ENCODE results near the gene CHMP1A.
"Not testable (repeated sequence)": the region's sequence is repeated elsewhere in the genome, so short reads cannot be mapped to it uniquely, and the experiment has no call there.

Gene CHMP1A

GRCh38 chr16:89656435-89657121, 930 bp downstream of the CHMP1A start:
- DNase-seq = no peak

- no peak for DNase-seq
Measured at GRCh38 chr16:89655062-89655643, 2.4 kb downstream of the CHMP1A start.

DNA sequence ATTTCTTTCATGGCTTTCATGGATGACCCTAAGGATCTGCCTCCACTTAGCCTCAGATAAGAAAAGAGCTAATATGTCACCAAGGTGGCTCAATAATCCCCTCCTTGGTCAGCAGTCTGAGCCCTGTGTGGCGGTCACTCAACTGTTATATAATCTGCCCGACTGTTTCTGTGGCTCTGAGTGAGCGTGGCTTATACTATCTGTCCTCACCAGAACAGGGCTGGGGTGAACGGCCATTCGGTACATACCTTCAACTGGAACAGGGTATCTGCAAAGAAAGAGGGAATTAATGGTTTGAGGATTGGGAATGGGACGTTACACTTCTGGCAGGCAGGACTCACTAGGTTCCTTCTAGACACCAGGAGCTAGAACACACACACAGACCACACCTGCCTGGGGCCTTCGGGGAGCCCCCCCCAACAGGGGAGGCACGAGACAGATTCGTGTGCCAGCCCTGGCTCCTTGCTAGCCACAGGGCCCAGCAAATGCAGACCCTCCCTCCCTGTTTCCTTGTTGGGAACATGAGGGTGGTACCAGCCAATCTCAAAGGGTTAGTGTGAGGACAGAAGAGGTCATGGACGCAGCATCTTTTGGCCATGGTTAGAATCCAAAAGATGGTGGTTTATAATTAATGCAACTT, 3.7 kb downstream of the CHMP1A start:
- no peak for DNase-seq

DNA sequence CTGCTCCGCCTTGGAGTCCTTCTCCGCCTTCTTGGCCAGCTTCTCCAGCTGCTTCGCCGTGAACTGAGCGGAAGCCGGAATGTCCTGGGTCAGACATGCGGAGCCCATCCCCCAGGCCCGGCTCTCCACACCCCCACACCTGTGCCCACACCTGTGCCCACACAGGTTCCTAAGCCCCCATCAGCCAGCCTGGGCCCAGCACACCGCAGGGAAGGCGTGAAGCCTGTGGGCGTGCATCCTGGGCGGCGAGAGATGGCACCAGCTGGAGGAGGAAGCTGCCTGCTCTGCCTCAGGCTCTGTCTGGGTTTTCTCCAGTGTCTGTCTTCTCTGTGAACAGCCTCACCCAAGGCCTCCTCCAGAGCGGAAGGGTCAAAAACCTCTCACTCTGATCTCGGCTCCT, 5.9 kb downstream of the CHMP1A start:
- no peak for DNase-seq

DNA sequence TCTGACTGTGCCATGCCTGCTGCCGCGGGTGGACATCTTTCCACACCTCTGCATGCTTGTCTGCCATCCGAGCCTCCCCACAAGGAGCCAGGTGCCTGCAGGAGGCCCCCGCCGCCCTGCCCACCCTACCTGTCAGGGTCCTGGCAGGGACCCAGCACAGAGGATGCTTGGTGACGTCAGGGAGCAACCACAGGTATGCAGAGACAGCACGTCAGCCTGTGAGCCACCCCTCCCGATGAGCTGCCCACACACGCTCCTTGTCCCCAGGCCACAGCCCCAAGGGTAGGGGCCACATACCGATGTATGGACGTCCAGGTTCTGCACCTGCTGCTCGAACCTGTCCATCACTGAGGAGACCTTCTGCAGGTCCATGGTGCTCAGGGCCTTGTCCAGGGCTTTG, 10.6 kb downstream of the CHMP1A start:
- DNase-seq = no peak

DNA sequence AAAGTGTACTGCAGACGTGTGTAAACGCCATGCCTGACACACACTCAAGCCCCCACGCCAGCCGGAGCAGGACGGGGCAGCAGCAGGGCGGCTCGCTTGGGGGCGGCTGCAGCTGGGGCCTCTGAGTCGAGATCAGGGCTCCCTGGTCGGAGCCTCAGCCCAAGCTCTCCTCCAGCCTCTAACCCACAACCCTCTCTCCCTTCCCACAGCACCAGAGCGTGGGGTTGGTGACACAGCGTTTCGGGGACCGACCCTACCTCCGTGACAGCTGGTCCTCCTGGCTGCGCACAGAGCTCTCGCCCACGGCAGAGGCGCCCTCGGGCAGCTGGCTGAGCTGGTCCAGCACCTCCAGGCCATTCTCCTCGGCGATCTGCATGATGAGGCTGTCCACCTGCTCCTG, 11.2 kb downstream of the CHMP1A start:
- DNase-seq = no peak

DNA sequence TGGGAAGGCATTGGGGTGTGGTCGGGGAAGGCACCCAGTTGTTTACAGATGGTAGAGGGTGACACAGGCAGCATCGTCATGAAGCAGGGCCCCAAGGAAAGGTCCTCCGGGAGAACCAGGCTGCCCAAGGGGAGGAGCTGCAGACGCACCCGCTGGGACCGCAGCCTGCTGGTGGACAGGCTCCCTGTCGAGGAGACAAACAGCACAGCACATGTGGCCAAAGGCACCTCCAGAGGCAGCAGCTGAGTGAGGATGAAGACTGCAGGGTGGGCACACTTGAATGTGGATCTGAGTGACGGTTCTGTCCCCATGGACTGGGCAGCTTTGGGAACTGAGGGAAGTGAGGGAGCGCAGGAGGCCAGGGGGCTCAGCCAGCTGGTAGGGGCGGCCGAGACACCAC, 12.4 kb downstream of the CHMP1A start:
- DNase-seq = no peak

GRCh38 chr16:89643769-89644300, 13.7 kb downstream of the CHMP1A start:
- no peak for DNase-seq

DNA sequence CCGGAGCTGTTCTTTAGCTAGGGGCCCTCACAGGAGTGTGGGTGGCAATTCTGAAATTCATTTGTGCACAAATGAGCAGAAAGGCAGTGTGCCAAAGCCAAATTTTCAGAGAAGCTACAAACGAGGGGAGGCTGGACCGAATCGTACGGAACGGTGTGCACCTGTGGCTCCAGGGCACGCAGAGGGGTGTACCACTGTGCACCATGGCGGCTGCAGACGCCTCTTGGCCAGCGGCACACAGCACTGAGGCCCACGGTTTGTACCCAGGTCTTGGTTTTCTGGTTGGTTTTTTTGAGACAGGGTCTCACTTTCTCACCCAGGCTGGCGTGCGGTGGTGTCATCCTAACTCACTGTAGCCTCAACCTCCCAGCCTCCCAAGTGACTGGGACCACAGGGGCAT, 14.9 kb downstream of the CHMP1A start:
- no peak for DNase-seq

GRCh38 chr16:89641458-89642119, 15.9 kb downstream of the CHMP1A start:
- no peak for DNase-seq

GRCh38 chr16:89639385-89639784, 18.1 kb downstream of the CHMP1A start:
- DNase-seq = no peak

DNA sequence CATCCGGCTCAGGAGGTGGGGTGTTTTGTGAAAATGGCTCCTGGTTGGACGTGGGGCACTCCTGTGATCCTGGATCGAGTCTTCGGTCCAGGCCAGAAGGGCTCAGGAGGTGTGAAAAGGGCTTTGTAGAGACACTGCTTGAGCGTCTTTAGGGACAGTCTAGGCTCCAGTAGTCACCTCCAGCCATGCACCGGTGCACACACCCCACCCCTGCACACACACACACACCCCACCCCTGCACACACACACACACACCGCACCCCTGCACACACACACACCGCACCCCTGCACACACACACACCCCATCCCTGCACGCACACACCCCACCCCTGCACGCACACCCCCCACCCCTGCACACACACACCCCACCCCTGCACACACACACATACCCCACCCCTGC, 19.1 kb downstream of the CHMP1A start:
- no peak for DNase-seq

DNA sequence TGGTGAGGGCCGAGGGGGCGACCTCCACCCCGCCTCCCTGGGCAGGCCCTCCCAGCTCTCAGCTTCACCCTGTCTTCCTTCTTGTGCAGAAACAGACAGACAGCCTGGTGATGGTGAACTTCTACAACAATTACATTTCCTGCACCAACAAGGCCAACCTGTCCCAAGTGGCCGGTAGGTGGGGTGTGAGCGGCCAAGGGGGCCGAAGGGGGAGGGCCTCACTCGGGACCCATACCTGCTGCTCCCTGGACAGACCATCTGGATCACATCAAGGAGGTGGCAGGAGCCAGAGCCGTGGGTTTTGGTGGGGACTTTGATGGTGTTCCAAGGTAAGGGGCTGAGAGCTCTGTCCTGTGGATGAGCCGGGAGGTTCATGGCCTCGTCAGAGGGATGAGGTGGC, 20.1 kb downstream of the CHMP1A start:
- DNase-seq = no peak

DNA sequence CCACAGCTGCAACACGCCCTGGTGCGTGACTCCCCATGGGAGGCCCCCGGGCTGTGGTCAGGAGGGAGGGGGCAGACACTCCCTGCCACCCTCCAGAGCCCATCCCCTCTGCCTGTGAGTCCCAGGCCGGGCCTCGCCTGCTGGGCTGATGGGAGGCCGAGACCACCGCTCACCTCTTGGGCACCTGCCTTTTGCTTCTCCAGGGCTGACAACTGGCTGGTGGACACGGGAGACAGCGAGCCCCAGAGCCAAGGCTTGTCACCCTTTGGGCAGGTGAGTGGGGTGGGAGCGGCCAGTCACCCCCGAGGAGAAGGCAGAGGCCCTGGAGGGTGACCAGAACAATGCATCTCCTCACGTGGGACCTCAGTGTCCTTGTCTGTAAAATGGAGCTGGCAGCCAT, 20.8 kb downstream of the CHMP1A start:
- DNase-seq = no peak

DNA sequence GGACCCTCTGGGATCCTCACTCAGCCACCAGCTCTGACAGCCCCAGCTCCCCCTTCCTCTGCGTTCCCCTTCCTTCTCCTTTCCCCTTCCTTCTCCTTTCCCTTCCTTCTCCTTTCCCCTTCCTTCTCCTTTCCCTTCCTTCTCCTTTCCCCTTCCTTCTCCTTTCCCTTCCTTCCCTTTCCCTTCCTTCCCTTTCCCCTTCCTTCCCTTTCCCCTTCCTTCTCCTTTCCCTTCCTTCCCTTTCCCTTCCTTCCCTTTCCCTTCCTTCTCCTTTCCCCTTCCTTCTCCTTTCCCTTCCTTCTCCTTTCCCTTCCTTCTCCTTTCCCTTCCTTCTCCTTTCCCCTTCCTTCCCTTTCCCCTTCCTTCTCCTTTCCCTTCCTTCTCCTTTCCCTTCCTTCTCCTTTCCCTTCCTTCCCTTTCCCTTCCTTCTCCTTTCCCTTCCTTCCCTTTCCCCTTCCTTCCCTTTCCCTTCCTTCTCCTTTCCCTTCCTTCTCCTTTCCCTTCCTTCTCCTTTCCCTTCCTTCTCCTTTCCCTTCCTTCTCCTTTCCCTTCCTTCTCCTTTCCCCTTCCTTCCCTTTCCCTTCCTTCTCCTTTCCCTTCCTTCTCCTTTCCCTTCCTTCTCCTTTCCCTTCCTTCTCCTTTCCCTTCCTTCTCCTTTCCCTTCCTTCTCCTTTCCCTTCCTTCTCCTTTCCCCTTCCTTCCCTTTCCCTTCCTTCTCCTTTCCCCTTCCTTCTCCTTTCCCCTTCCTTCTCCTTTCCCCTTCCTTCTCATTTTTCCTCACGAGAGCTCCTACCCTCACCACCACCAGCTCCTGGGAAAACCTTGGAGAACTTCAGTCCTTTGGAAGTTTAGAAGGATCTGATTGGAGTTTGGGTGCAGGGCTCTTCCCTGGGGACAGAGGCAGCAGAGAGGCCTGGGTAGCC, 22.8 kb downstream of the CHMP1A start:
- not testable (repeated sequence) for DNase-seq

DNA sequence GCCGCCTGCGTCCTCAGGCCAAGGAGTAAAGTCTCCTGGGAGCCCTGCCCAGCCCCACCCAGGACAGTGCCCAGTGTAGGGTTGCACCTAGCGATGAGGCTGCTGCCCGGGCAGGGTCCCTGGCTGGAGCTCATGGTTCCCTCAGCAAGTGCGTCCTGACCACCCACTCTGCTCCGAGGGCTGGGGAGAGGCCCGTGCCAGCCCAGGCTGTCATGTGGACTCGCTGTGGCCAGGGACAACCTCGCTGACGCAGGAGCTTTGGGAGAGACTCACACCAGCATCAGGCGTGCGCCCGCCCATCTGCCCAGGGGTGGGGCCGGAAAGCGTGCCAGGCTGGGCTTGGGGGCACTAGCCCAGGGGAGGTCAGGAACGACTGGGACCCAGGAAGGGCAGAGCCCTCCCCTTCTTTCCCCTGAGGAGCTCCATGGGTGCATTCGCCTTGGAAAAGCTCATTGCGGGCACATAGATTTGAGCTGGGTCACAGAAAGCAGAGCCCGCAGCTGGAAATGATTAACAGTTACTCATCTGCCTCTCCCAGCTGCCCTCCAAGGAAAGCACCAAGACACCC, 24.4 kb downstream of the CHMP1A start:
- DNase-seq = no peak

GRCh38 chr16:89629827-89630610, 27.5 kb downstream of the CHMP1A start:
- no peak for DNase-seq

DNA sequence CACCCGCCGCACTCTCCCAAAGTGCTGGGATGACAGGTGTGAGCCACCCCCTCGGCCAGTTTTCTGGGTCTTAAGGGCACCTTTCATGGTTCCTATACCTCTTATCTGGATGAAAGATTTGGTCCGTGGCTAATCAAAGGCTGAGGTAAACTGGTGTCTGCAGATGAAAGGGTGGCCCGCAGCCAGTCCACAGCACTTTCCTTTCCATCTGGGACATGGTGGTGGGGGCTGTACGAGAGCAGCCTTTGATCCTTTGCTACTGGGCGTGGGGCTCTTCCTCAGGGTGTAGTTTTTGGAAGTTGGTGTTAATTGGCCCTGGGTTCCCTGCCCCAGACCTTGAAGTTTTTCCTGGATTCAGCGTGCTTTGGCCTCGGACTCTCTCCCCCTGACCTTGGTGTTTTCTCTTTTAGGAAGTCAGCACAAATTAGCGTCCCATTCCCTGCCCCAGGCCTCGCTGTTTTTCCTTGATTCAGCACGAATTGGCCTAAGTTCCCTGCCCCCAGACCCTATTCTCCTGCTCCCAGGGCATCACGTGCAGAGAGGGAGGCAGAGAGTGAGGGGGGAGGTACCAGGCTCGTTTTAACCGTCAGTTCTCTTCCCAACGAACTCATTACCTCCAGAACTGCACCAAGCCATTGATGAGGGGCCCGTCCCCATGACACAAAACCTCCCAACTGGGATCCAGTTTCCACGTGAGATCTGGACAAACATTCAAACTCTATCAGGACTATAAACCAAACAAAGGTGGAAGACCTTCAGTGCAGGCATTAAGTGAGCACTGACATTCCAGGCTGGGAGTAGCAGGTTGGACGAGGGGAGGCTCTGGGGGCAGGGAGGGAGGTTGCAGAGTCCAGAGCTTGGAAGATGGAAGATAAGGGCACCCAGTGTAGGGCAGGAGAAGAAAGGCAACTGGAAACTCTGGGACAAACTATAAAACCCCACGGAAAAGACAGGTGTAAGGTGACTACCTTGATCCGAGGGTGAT, 32.4 kb downstream of the CHMP1A start:
- no peak for DNase-seq

- DNase-seq = no peak
Measured at GRCh38 chr16:89623511-89624261, 33.8 kb downstream of the CHMP1A start.

All from NCI-H1436 treated with DMSO at 0.1 percent for 48 hours (cell line).